H9 (cell line): Measurements from ENCODE around the gene GLB1L. TPM values are rescaled to one million over a fixed set of nuclear protein-coding genes. Genes with fewer than 3 reads are reported as not detected.

ENCODE experiments used
- DNase-seq: peaks from one replicate; pipeline ENCODE4 v3.0.0-alpha.2; 2017
- H2AFZ ChIP-seq: one replicate; pipeline ENCODE4 v1.6.1; 2013; ENCODE audit warnings: mild to moderate bottlenecking, low read length, control low read depth, moderate library complexity
- H2AK5ac ChIP-seq: 2 replicates; pipeline ENCODE4 v1.6.1; 2013; ENCODE audit warnings: low read length, control low read depth, mixed read lengths; ENCODE audit not compliant: insufficient read length
- H2BK120ac ChIP-seq: one replicate; pipeline ENCODE4 v1.6.1; 2013; ENCODE audit warnings: low read depth, mild to moderate bottlenecking, low read length, control low read depth, inconsistent platforms; ENCODE audit not compliant: poor library complexity, severe bottlenecking
- H2BK12ac ChIP-seq: 2 replicates; pipeline ENCODE4 v1.6.1; 2013; ENCODE audit warnings: low read length, control low read depth, mixed read lengths, low read depth; ENCODE audit not compliant: insufficient read length
- H2BK15ac ChIP-seq: 2 replicates; pipeline ENCODE4 v1.6.1; 2013; ENCODE audit warnings: low read depth, low read length, control low read depth
- H2BK20ac ChIP-seq: one replicate; pipeline ENCODE4 v1.6.1; 2013; ENCODE audit warnings: low read depth, mild to moderate bottlenecking, low read length, control low read depth, inconsistent platforms; ENCODE audit not compliant: poor library complexity, severe bottlenecking
- H2BK5ac ChIP-seq: 2 replicates; pipeline ENCODE4 v1.6.1; 2013; ENCODE audit warnings: low read length, control low read depth, mixed read lengths; ENCODE audit not compliant: insufficient read length
- H3K14ac ChIP-seq: 2 replicates; pipeline ENCODE4 v1.6.1; 2013; ENCODE audit warnings: low read length, control low read depth; ENCODE audit not compliant: insufficient read depth
- H3K18ac ChIP-seq: 2 replicates; pipeline ENCODE4 v1.6.1; 2013; ENCODE audit warnings: low read depth, mild to moderate bottlenecking, mixed read lengths, low read length, control low read depth; ENCODE audit not compliant: insufficient read length
- H3K23ac ChIP-seq: 2 replicates; pipeline ENCODE4 v1.6.1; 2013; ENCODE audit warnings: low read length, control low read depth, mixed read lengths, low read depth; ENCODE audit not compliant: insufficient read length
- H3K23me2 ChIP-seq: 2 replicates; pipeline ENCODE4 v1.6.1; 2013; ENCODE audit warnings: low read depth, mild to moderate bottlenecking, mixed read lengths, low read length, control low read depth; ENCODE audit not compliant: insufficient read length, poor library complexity, severe bottlenecking
- H3K27ac ChIP-seq: 2 replicates; pipeline ENCODE4 v1.5.1; 2013; ENCODE audit warnings: low read length, control low read depth, mixed read lengths, low read depth; ENCODE audit not compliant: insufficient read length
- H3K27me3 ChIP-seq: 2 replicates; pipeline ENCODE4 v1.6.1; 2013; ENCODE audit warnings: low read length, control low read depth, inconsistent platforms; ENCODE audit not compliant: insufficient read depth
- H3K4ac ChIP-seq: 2 replicates; pipeline ENCODE4 v1.6.1; 2013; ENCODE audit warnings: low read depth, mild to moderate bottlenecking, control low read depth, inconsistent platforms, low read length, moderate library complexity
- H3K4me1 ChIP-seq: 2 replicates; pipeline ENCODE4 v1.6.1; 2013; ENCODE audit warnings: low read length, control low read depth, inconsistent platforms; ENCODE audit not compliant: insufficient read depth
- H3K4me2 ChIP-seq: 2 replicates; pipeline ENCODE4 v1.6.1; 2013; ENCODE audit warnings: low read length, control low read depth, mixed read lengths; ENCODE audit not compliant: insufficient read length, insufficient read depth
- H3K56ac ChIP-seq: 2 replicates; pipeline ENCODE4 v1.6.1; 2013; ENCODE audit warnings: low read depth, mild to moderate bottlenecking, mixed read lengths, low read length, control low read depth; ENCODE audit not compliant: insufficient read length
- H3K79me1 ChIP-seq: 2 replicates; pipeline ENCODE4 v1.6.1; 2013; ENCODE audit warnings: low read depth, mild to moderate bottlenecking, moderate library complexity, low read length, control low read depth, inconsistent platforms; ENCODE audit not compliant: insufficient read depth, poor library complexity, severe bottlenecking
- H3K79me2 ChIP-seq: 2 replicates; pipeline ENCODE4 v1.6.1; 2013; ENCODE audit warnings: low read length, control low read depth, inconsistent platforms; ENCODE audit not compliant: insufficient read depth
- H3K9ac ChIP-seq: 2 replicates; pipeline ENCODE4 v1.6.1; 2013; ENCODE audit warnings: low read length, control low read depth, mixed read lengths; ENCODE audit not compliant: insufficient read length; ENCODE audit errors: extremely low read depth
- H3K9me3 ChIP-seq: one replicate; pipeline ENCODE4 v1.6.1; 2013; ENCODE audit warnings: low read depth, low read length, inconsistent platforms; ENCODE audit not compliant: control insufficient read depth
- H3T11ph ChIP-seq: one replicate; pipeline ENCODE4 v1.6.1; 2013; ENCODE audit warnings: mild to moderate bottlenecking, low read length, control low read depth, inconsistent platforms
- H4K20me1 ChIP-seq: one replicate; pipeline ENCODE4 v1.6.1; 2013; ENCODE audit not compliant: control insufficient read depth, insufficient read length, insufficient read depth
- H4K5ac ChIP-seq: 2 replicates; pipeline ENCODE4 v1.6.1; 2013; ENCODE audit warnings: low read depth, mild to moderate bottlenecking, mixed read lengths, low read length, control low read depth; ENCODE audit not compliant: insufficient read length
- H4K8ac ChIP-seq: replicated peaks from 2 replicates; pipeline ENCODE4 v1.6.1; 2013; ENCODE audit warnings: low read length, control low read depth, mixed read lengths, low read depth; ENCODE audit not compliant: insufficient read length
- H4K91ac ChIP-seq: 2 replicates; pipeline ENCODE4 v1.6.1; 2013; ENCODE audit warnings: low read depth, mild to moderate bottlenecking, moderate library complexity, mixed read lengths, low read length, control low read depth; ENCODE audit not compliant: insufficient read length
- H3K27ac Mint-ChIP-seq, 3 experiments: 2 replicates in 2 of 3; 3 replicates in 1 of 3; pipeline ENCODE4 v1.8.0; 2020 to 2021; ENCODE audit warnings: mixed read lengths in 3 of 3, mild to moderate bottlenecking in 1 of 3, moderate library complexity in 1 of 3
- H3K27me3 Mint-ChIP-seq: 2 replicates; pipeline ENCODE4 v1.8.0; 2021; ENCODE audit warnings: low read depth, mild to moderate bottlenecking, moderate library complexity, mixed read lengths
- H3K36me3 Mint-ChIP-seq, 3 experiments: 2 replicates in 2 of 3; 3 replicates in 1 of 3; pipeline ENCODE4 v1.8.0; 2020 to 2021; ENCODE audit warnings: low read depth in 3 of 3, mixed read lengths in 3 of 3; ENCODE audit not compliant: insufficient read depth in 1 of 3
- H3K4me1 Mint-ChIP-seq, 2 experiments: 2 replicates each; pipeline ENCODE4 v1.8.0; 2020; ENCODE audit warnings: mixed read lengths in 2 of 2
- H3K4me3 Mint-ChIP-seq, 2 experiments: 2 replicates in 1 of 2; 3 replicates in 1 of 2; pipeline ENCODE4 v1.8.0; 2020 to 2021; ENCODE audit warnings: mild to moderate bottlenecking in 2 of 2, mixed read lengths in 2 of 2, moderate library complexity in 1 of 2
- H3K9me3 Mint-ChIP-seq, 2 experiments: 2 replicates in 1 of 2; 3 replicates in 1 of 2; pipeline ENCODE4 v1.8.0; 2020; ENCODE audit warnings: mild to moderate bottlenecking in 2 of 2, mixed read lengths in 2 of 2, moderate library complexity in 1 of 2
- CTCF ChIP-seq: fragments of 200-600 bp; sonication (generic); conservative IDR thresholded peaks from 3 replicates; pipeline ENCODE4 v1.8.0; 2021; ENCODE audit warnings: antibody characterized with exemption, mild to moderate bottlenecking
- WGBS: extraction: QIAGEN DNeasy Blood & Tissue Kit; methylation state at CpG from one replicate; pipeline ENCODE4 v1.1.7; 2013; ENCODE audit warnings: missing lambda C conversion rate, low lambda C conversion rate, mixed read lengths; ENCODE audit not compliant: insufficient read length; ENCODE audit errors: extremely low coverage; 5-methylcytosine and 5-hydroxymethylcytosine counted together
- total RNA-seq: library from RNA; stranded (reverse); gene quantifications from 2 replicates; pipeline ENCODE4 v1.2.1, GENCODE V29; 2021

The GLB1L gene
- total RNA-seq, 1 experiment from 2014 or later = 6.5 TPM

GRCh38 chr2:219266232-219266631 lies 21.0 kb upstream of the GLB1L start:
- Mint-ChIP-seq H3K27ac (no peak overlapping the region), H3K4me3 (no peak overlapping the region), H3K36me3 (no peaks in the 10 kb centered on the region), H3K27me3 (peaks cover 49% of the 10 kb centered on the region), H3K9me3 (no peaks in the 10 kb centered on the region), H3K4me1 (peaks cover 2 to 5% of the 10 kb centered on the region in 2 experiments; a peak in 2 of 4 replicates)
- no peak overlapping the region for H3T11ph ChIP-seq
- H3K79me2 ChIP-seq = no peaks in the 10 kb centered on the region
- H2AK5ac ChIP-seq = no peak overlapping the region
- H4K91ac ChIP-seq = no peak overlapping the region
- H3K56ac ChIP-seq = no peak overlapping the region
- H3K4me1 ChIP-seq = no peaks in the 10 kb centered on the region
- no peak overlapping the region for H4K5ac ChIP-seq
- no peak overlapping the region for H3K4ac ChIP-seq
- no peak for DNase-seq
- no peak overlapping the region for H2BK12ac ChIP-seq
- no peak overlapping the region for H4K8ac ChIP-seq
- no peaks in the 10 kb centered on the region for H3K79me1 ChIP-seq
- H2AFZ ChIP-seq = no peak overlapping the region
- H3K23me2 ChIP-seq = peaks cover 3% of the 10 kb centered on the region
- no CpG with 5 or more reads among the region's 5 CpGs for WGBS
- no peak overlapping the region for H3K9ac ChIP-seq
- H3K23ac ChIP-seq = no peak overlapping the region
- H2BK15ac ChIP-seq = no peak overlapping the region
- H3K27ac ChIP-seq = no peak overlapping the region
- no peak overlapping the region for H3K4me2 ChIP-seq
- no peak overlapping the region for H3K14ac ChIP-seq
- no peak overlapping the region for H2BK120ac ChIP-seq
- H3K9me3 ChIP-seq = no peaks in the 10 kb centered on the region
- no peak overlapping the region for H2BK20ac ChIP-seq
- no peak for TF ChIP-seq CTCF
- H2BK5ac ChIP-seq = no peak overlapping the region
- H4K20me1 ChIP-seq = no peaks in the 10 kb centered on the region
- H3K18ac ChIP-seq = no peak overlapping the region
- no peaks in the 10 kb centered on the region for H3K27me3 ChIP-seq
